DOHH2 (cell line): ENCODE measurements around the gene DCTD.

Source experiments
- H3F3A ChIP-seq: fragments of 200-600 bp; sonication (generic), shearing (Covaris generic); 2 replicates; pipeline ENCODE4 v1.6.0; 2016; ENCODE audit warnings: antibody characterized with exemption, mild to moderate bottlenecking; ENCODE audit not compliant: control insufficient read depth, insufficient read depth
- H3K27ac ChIP-seq: fragments of 200-600 bp; sonication (generic); 2 replicates; pipeline ENCODE4 v1.5.1; 2014; ENCODE audit warnings: low read depth, mild to moderate bottlenecking, low read length, moderate library complexity
- H3K27me3 ChIP-seq: fragments of 200-600 bp; sonication (generic); 2 replicates; pipeline ENCODE4 v1.6.1; 2014; ENCODE audit warnings: mild to moderate bottlenecking, low read length, mixed read lengths; ENCODE audit not compliant: control insufficient read depth
- H3K36me3 ChIP-seq: fragments of 200-600 bp; sonication (generic); 2 replicates; pipeline ENCODE4 v1.6.1; 2014; ENCODE audit warnings: mild to moderate bottlenecking, low read length, moderate library complexity, mixed read lengths; ENCODE audit not compliant: control insufficient read depth
- H3K4me1 ChIP-seq: fragments of 200-600 bp; sonication (generic); 2 replicates; pipeline ENCODE4 v1.6.1; 2014; ENCODE audit warnings: mild to moderate bottlenecking, low read length, mixed read lengths; ENCODE audit not compliant: control insufficient read depth
- H3K4me2 ChIP-seq: fragments of 200-600 bp; sonication (generic); 2 replicates; pipeline ENCODE4 v1.6.0; 2014; ENCODE audit warnings: mild to moderate bottlenecking, low read length, moderate library complexity
- H3K4me3 ChIP-seq: fragments of 200-600 bp; sonication (generic); 2 replicates; pipeline ENCODE4 v1.5.1; 2014; ENCODE audit warnings: mild to moderate bottlenecking, low read length, mixed read lengths
- H3K79me2 ChIP-seq: fragments of 200-600 bp; sonication (generic); 2 replicates; pipeline ENCODE4 v1.6.1; 2014; ENCODE audit warnings: mild to moderate bottlenecking, low read length, mixed read lengths; ENCODE audit not compliant: control insufficient read depth
- H3K9me2 ChIP-seq: fragments of 200-600 bp; sonication (generic); replicated peaks from 2 replicates; pipeline ENCODE4 v1.6.1; 2014; ENCODE audit warnings: mild to moderate bottlenecking, low read length, mixed read lengths; ENCODE audit not compliant: control insufficient read depth
- H3K9me3 ChIP-seq: fragments of 200-600 bp; sonication (generic); 2 replicates; pipeline ENCODE4 v1.6.1; 2014; ENCODE audit warnings: antibody characterized with exemption, low read length, mixed read lengths; ENCODE audit not compliant: control insufficient read depth, insufficient read depth
- H4K20me1 ChIP-seq: fragments of 200-600 bp; sonication (generic); 2 replicates; pipeline ENCODE4 v1.6.0; 2014; ENCODE audit warnings: low read depth, mild to moderate bottlenecking, antibody characterized with exemption, low read length, moderate library complexity; ENCODE audit not compliant: control insufficient read depth, insufficient read depth
- EZH2phosphoT487 ChIP-seq: fragments of 200-600 bp; sonication (generic); IDR thresholded peaks from 2 replicates; pipeline ENCODE4 v1.6.1; 2017; ENCODE audit warnings: borderline replicate concordance, mild to moderate bottlenecking, antibody characterized with exemption, low read length, moderate library complexity, mixed read lengths
- TF ChIP-seq, protein P1 (sequence below): fragments of 200-600 bp; sonication (generic); IDR thresholded peaks from one replicate; pipeline ENCODE4 v1.5.1; 2014; ENCODE audit warnings: antibody characterized with exemption, mild to moderate bottlenecking, low read depth, low read length; ENCODE audit not compliant: poor library complexity, severe bottlenecking

DCTD gene

DNA sequence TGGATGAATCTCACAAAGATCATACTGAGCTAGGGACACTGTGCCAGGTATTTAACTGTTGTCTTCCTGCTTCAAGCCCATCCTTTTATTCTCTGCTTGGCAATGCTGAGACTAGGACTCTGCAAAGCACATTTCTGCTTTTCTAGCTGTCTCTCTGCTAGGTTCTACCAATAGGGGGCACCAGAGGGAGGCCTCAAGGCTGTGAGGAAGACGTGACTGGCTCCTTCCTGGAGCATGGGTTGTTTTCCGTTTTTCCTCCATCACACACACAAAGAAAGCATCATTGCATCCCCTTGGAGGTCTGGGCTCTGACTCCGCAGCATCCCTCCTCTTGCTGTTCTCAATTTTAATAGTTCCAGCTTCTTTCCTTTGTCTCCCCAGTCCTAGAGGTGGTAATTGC is 10.9 kb upstream of the DCTD start:
- Histone ChIP-seq H3K36me3 (no peaks in the 10 kb centered on the region), H3K27ac (no peak overlapping the region)
- TF ChIP-seq, protein P1, sequence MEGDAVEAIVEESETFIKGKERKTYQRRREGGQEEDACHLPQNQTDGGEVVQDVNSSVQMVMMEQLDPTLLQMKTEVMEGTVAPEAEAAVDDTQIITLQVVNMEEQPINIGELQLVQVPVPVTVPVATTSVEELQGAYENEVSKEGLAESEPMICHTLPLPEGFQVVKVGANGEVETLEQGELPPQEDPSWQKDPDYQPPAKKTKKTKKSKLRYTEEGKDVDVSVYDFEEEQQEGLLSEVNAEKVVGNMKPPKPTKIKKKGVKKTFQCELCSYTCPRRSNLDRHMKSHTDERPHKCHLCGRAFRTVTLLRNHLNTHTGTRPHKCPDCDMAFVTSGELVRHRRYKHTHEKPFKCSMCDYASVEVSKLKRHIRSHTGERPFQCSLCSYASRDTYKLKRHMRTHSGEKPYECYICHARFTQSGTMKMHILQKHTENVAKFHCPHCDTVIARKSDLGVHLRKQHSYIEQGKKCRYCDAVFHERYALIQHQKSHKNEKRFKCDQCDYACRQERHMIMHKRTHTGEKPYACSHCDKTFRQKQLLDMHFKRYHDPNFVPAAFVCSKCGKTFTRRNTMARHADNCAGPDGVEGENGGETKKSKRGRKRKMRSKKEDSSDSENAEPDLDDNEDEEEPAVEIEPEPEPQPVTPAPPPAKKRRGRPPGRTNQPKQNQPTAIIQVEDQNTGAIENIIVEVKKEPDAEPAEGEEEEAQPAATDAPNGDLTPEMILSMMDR: peak; percentile 31
- no peak for TF ChIP-seq EZH2phosphoT487

DNA sequence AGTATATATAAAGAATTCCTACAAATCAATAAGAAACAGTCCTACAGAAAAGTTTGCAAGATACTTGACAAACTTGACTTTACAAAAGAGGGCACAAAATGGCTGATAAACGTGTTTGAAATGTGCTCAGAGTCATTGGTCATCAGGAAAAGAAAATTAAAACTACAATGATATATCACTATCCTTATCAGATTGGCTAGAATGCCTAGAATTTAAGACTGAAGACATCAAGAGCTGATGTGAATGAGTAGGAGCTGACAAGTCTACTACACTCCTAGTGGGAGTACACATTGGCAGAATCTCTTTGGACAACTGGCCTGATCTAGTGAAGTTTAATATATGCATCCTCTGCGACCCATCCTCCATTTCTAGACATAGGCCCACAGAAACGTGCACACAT is 10.3 kb upstream of the DCTD start:
- Histone ChIP-seq H3K4me3 (no peak overlapping the region), H3K27me3 (peaks cover 4% of the 10 kb centered on the region; the same call in 1 of the 2 replicates), H3K79me2 (no peaks in the 10 kb centered on the region), H3F3A (no peaks in the 10 kb centered on the region), H3K36me3 (no peaks in the 10 kb centered on the region), H3K9me2 (no peaks in the 10 kb centered on the region), H4K20me1 (no peaks in the 10 kb centered on the region), H3K4me1 (no peaks in the 10 kb centered on the region), H3K9me3 (no peaks in the 10 kb centered on the region), H3K4me2 (no peak overlapping the region), H3K27ac (no peak overlapping the region)
- no peak for TF ChIP-seq EZH2phosphoT487
- TF ChIP-seq, protein P1: no peak

More for the DNA sequence above, 10.9 kb upstream of the DCTD start:
- H3F3A ChIP-seq: no peaks in the 10 kb centered on the region
- no peaks in the 10 kb centered on the region for H3K9me3 ChIP-seq
- H3K9me2 ChIP-seq: no peaks in the 10 kb centered on the region
- H3K4me1 ChIP-seq: no peaks in the 10 kb centered on the region
- H3K27me3 ChIP-seq: peaks cover 4% of the 10 kb centered on the region; the same call in 1 of the 2 replicates
- H3K79me2 ChIP-seq: no peaks in the 10 kb centered on the region
- H3K4me3 ChIP-seq: no peak overlapping the region
- no peaks in the 10 kb centered on the region for H4K20me1 ChIP-seq
- H3K4me2 ChIP-seq: no peak overlapping the region

DNA sequence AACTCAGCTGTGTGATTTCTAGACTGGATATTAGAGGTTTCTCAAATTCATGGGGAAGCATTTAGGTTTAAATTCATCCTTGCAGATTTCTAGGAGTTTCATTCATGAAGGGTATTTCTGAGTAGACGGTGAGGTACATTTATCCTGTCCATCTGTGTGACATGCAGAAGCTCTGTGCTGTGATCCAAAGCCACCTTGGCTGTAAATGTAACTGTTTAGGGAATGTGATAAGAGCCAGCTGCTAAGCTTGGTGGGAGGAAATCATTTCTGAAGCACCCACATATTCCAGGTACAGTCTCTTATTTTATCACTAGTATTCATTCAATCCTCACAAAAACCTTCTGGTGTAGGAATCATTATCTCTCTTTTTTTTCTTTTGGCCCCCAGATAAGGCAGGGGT is 8.7 kb upstream of the DCTD start:
- Histone ChIP-seq H3K4me3 (no peak overlapping the region), H3K79me2 (no peaks in the 10 kb centered on the region), H4K20me1 (no peaks in the 10 kb centered on the region), H3K4me1 (no peaks in the 10 kb centered on the region), H3K27me3 (peaks cover 14% of the 10 kb centered on the region; the same call in 1 of the 2 replicates), H3K4me2 (no peak overlapping the region), H3K36me3 (no peaks in the 10 kb centered on the region), H3F3A (no peaks in the 10 kb centered on the region), H3K9me2 (no peaks in the 10 kb centered on the region), H3K9me3 (no peaks in the 10 kb centered on the region), H3K27ac (no peak overlapping the region)
- TF ChIP-seq, protein P1: no peak
- TF ChIP-seq EZH2phosphoT487: no peak
